PC-3 (cell line): Measurements from ENCODE around the gene YIF1A.

Experiments
- CTCF ChIP-seq: fragments of 300-600 bp; sonication (generic); conservative IDR thresholded peaks from 2 replicates; pipeline ENCODE4 v1.5.1; 2017; ENCODE audit warnings: antibody characterized with exemption, low read depth, mild to moderate bottlenecking, low read length
- EZH2 ChIP-seq: fragments of 300-600 bp; sonication (generic); IDR thresholded peaks from one replicate; pipeline ENCODE4 v1.6.1; 2017; ENCODE audit warnings: antibody characterized with exemption, mild to moderate bottlenecking, low read length; ENCODE audit not compliant: unreplicated experiment

GRCh38 chr11:66258473-66258893 lies 30.5 kb downstream of the YIF1A start:
- TF ChIP-seq CTCF (peak; percentile 32; the same call in 1 of the 2 replicates), EZH2 (no peak)
